ENCODE data around the gene COQ9. TPM values are rescaled to one million over a fixed set of nuclear protein-coding genes. Genes with fewer than 3 reads are reported as not detected.

COQ9 gene
- total RNA-seq, 1 donor from 2014 or later, result 48.3 TPM

GRCh38 chr16:57422026-57422944, 25.0 kb upstream of the COQ9 start:
- H3K27ac Mint-ChIP-seq, result peak overlapping the region; percentile 44
- no peaks in the 10 kb centered on the region for H3K9me3 Mint-ChIP-seq
- peaks cover 1% of the 10 kb centered on the region for H3K36me3 Mint-ChIP-seq
- TF ChIP-seq CTCF (IDR thresholded peaks at IDR 0.05; ENCODE audit: unreplicated experiment), result peak; percentile 61
- H3K27me3 Mint-ChIP-seq (ENCODE audit: low read depth), result no peaks in the 10 kb centered on the region
- no peak for DNase-seq (ENCODE audit: low spot score in 2 of 2, unreplicated experiment in 2 of 2)
- H3K4me1 Mint-ChIP-seq, result peaks cover 20% of the 10 kb centered on the region
- no peak overlapping the region for H3K4me3 Mint-ChIP-seq

- peaks cover 15% of the 10 kb centered on the region for H3K4me1 Mint-ChIP-seq
- H3K4me3 Mint-ChIP-seq, result no peak overlapping the region
- H3K27me3 Mint-ChIP-seq (ENCODE audit: low read depth), result no peaks in the 10 kb centered on the region
- peaks cover 8% of the 10 kb centered on the region for H3K36me3 Mint-ChIP-seq
- no peaks in the 10 kb centered on the region for H3K9me3 Mint-ChIP-seq
- no peak for TF ChIP-seq CTCF (IDR thresholded peaks at IDR 0.05; ENCODE audit: unreplicated experiment)
- DNase-seq (ENCODE audit: low spot score in 2 of 2, unreplicated experiment in 2 of 2), result no peak
- H3K27ac Mint-ChIP-seq, result no peak overlapping the region
These were observed 24.1 kb upstream of the COQ9 start for GRCh38 chr16:57423152-57423551.

- Mint-ChIP-seq H3K36me3 (peaks cover 20% of the 10 kb centered on the region), H3K27ac (no peak overlapping the region), H3K4me3 (no peak overlapping the region), H3K27me3 (ENCODE audit: low read depth) (no peaks in the 10 kb centered on the region), H3K4me1 (peaks cover 8% of the 10 kb centered on the region), H3K9me3 (no peaks in the 10 kb centered on the region)
- no peak for TF ChIP-seq CTCF (IDR thresholded peaks at IDR 0.05; ENCODE audit: unreplicated experiment)
- DNase-seq (ENCODE audit: low spot score in 2 of 2, unreplicated experiment in 2 of 2), result no peak
These were observed 22.7 kb upstream of the COQ9 start for GRCh38 chr16:57424583-57424982.

- no peak for TF ChIP-seq CTCF (IDR thresholded peaks at IDR 0.05; ENCODE audit: unreplicated experiment)
- Mint-ChIP-seq H3K4me1 (peaks cover 6% of the 10 kb centered on the region), H3K9me3 (no peaks in the 10 kb centered on the region), H3K36me3 (peaks cover 34% of the 10 kb centered on the region), H3K27ac (no peak overlapping the region), H3K27me3 (ENCODE audit: low read depth) (no peaks in the 10 kb centered on the region), H3K4me3 (no peak overlapping the region)
- DNase-seq (ENCODE audit: low spot score in 2 of 2, unreplicated experiment in 2 of 2), result no peak
These were observed 20.9 kb upstream of the COQ9 start for GRCh38 chr16:57426356-57426755.

GRCh38 chr16:57427307-57427706, 20.0 kb upstream of the COQ9 start:
- Mint-ChIP-seq H3K9me3 (no peaks in the 10 kb centered on the region), H3K4me3 (no peak overlapping the region), H3K27me3 (ENCODE audit: low read depth) (no peaks in the 10 kb centered on the region), H3K4me1 (peaks cover 3% of the 10 kb centered on the region), H3K27ac (no peak overlapping the region), H3K36me3 (peaks cover 35% of the 10 kb centered on the region)
- no peak for TF ChIP-seq CTCF (IDR thresholded peaks at IDR 0.05; ENCODE audit: unreplicated experiment)
- DNase-seq (ENCODE audit: low spot score in 2 of 2, unreplicated experiment in 2 of 2), result no peak

Measured in mesothelial cell of epicardium (in vitro differentiated cells).